ENCODE data around the gene ZRSR2.
A peak's percentile ranks its signal among the peaks of the same experiment; 100 is the strongest.
"Not testable (repeated sequence)": the region's sequence is repeated elsewhere in the genome, so short reads cannot be mapped to it uniquely, and the experiment has no call there.

The ZRSR2 gene, protein sequence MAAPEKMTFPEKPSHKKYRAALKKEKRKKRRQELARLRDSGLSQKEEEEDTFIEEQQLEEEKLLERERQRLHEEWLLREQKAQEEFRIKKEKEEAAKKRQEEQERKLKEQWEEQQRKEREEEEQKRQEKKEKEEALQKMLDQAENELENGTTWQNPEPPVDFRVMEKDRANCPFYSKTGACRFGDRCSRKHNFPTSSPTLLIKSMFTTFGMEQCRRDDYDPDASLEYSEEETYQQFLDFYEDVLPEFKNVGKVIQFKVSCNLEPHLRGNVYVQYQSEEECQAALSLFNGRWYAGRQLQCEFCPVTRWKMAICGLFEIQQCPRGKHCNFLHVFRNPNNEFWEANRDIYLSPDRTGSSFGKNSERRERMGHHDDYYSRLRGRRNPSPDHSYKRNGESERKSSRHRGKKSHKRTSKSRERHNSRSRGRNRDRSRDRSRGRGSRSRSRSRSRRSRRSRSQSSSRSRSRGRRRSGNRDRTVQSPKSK

GRCh38 chrX:15789979-15790768, at the start of gene ZRSR2:
Gene ZRSR2, plus strand, starts transcription at chrX:15790484. Its CDS starts 12 bp downstream, at chrX:15790496.
- DNase-seq, result peak; percentile 89

DNA sequence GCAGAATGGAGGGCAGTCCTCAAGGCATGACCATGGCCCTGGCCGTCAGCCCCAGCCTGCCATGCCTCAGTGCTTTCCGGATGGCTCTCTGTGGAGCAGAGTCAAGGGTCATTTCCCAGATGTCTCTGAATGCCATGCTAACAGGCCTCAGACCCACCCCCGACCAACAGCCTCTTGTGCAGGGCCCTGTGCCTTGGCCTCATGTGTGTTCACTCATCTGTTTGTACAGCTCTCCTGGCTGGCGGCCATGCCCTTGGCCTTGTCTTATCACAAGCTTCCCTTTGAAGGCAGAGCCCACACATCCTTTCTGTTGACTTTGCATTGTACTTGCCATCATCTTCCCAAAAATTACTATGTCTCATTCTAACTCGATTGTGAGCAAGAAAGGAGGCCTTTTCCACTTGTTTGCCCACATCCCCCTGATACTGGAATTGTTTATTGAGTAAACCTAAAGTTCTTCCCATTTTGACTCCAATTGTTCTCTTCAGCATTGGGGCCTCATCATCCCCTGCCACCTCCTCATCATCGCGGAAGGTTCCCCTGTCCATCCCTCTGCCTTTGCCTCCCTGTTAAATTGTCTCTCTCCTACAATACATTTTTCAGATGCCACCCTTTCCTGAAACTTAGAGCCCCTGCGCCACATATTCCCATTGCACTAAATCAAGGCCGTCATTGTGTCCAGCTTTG, 46.0 kb upstream of the ZRSR2 start:
- DNase-seq, result peak; percentile 78

DNA sequence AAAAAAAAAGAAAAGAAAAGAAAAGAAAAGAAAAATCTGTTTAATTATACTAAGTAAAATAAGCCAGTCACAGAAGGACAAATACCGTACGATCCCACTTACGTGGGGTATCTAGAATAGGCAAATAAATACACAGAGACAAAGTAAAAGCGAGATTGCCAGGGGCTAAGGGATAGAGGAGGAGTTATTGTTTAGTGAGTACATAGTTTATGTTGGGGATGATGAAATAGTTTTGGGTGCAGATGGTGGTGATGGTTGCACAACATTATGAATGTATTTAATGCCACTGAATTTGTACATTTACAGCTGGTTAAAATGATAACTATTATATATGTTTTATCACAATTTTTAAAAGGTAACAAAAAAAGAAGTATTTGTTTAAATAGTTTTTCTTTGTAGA, 45.1 kb upstream of the ZRSR2 start:
- peak; percentile 39 for DNase-seq

GRCh38 chrX:15746651-15747050, 43.6 kb upstream of the ZRSR2 start:
- DNase-seq, result not testable (repeated sequence)

- DNase-seq, result no peak
Measured at GRCh38 chrX:15747626-15748173, 42.6 kb upstream of the ZRSR2 start.

DNA sequence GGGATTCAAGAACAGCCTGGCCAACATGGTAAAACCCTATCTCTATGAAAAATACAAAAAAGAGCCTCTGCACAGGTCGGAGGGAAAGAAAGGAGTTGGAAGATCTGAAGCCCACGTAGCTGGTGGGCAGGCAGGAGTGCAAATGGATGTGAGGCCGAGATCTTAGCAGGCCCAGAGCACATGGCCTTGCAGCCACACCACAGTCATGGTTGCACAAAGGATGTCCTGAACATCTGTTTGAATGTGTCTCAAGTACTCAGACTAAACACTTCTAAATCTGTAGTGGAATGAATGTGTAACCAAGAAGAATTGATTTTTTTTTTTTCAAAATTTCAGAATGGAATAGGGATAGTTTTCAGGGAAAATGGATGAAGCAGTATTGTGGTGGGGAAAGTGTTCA, 41.4 kb upstream of the ZRSR2 start:
- DNase-seq, result no peak

GRCh38 chrX:15749642-15750610, 40.4 kb upstream of the ZRSR2 start:
- DNase-seq, result peak; percentile 61

- DNase-seq, result no peak
Measured at GRCh38 chrX:15750611-15751154, 39.6 kb upstream of the ZRSR2 start.

GRCh38 chrX:15751155-15751819, 39.0 kb upstream of the ZRSR2 start:
- peak; percentile 58 for DNase-seq

- DNase-seq, result no peak
Measured at GRCh38 chrX:15755091-15755490, 35.2 kb upstream of the ZRSR2 start.

GRCh38 chrX:15758140-15758539, 32.1 kb upstream of the ZRSR2 start:
- no peak for DNase-seq

DNA sequence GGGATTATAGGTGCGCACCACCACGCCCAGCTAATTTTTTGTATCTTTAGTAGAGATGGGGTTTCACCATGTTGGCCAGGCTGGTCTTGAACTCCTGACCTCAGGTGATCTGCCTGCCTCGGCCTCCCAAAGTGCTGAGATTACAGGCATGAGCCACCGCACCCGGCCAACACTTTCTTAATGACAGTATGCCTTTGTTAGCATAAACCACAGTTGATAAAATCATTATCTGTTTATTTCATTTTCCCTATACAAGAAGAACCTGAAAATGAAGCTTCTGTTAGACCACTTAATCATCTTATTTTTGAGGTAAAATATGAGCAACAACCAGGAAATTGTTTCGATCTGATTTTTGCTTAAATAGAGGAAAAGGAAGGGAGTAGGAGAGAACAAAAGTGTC, 30.4 kb upstream of the ZRSR2 start:
- DNase-seq, result not testable (repeated sequence)

- DNase-seq, result peak; percentile 64
Measured at GRCh38 chrX:15761564-15762191, 28.6 kb upstream of the ZRSR2 start.

DNA sequence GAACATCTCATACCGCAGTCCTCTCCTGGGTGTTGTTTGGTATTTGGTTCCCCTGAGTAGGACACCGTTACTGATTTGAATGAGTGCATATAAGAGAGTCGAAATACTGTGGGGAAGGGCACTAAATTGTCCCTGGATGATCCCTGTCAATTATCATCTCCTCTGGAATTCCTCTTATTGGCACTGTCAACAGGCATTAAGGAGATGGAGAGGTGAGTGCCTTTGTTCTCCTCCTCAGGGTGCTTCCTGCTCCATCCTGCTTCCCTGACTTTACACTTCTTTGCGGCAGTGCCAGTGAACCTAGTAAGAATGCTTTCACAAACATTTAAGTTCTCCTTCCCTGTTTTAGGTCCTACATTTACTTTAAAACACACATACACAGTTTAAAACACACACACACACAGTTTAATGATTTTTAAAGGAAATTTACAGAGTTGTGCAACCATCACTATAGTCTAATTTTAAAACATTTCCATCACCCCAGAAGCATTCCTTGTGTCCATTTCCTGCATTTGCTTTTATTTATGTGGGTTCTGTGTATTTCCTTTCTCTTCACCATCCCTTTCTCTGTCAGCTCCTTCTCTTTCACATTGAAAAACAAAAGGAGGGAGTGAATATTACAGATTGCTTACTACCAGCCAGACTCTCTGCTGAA, 20.9 kb upstream of the ZRSR2 start:
- no peak for DNase-seq

DNA sequence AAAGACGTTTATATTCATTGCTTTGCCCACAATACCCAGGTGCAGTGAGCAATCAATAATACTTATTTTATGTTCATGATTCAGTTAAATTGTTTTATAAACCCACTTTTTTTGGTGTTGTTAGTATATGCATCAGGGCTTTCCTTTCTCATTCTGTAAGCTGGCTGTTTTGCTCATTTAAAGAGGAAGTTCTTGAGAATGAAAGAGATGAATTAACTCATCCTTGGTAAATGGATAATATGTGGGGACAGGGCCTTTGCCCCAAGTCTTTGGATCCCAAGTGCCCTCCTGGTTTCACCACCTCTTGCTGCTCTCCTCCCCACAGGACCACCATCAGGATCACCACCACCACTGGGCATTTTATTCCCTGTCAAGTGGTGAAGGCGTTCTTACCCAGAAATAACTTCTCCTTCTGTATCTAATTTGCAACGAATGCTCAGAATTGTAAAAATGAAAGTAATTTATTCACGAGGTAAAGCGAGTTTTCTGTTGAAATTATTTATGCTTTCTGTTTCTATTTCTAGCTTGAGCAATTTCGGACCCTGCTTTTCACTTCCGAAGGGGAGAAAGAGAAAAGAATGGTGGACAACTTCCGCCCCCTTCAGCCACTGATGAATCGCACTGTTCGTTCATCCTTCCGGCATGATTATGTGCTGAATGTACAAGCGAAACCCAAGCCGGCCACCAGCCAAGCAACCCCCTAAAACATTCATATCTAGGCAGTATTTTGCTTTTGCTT, 8.2 kb upstream of the ZRSR2 start:
- DNase-seq, result peak; percentile 15

- peak; percentile 28 for DNase-seq
Measured at GRCh38 chrX:15785176-15785750, 5.0 kb upstream of the ZRSR2 start.

DNA sequence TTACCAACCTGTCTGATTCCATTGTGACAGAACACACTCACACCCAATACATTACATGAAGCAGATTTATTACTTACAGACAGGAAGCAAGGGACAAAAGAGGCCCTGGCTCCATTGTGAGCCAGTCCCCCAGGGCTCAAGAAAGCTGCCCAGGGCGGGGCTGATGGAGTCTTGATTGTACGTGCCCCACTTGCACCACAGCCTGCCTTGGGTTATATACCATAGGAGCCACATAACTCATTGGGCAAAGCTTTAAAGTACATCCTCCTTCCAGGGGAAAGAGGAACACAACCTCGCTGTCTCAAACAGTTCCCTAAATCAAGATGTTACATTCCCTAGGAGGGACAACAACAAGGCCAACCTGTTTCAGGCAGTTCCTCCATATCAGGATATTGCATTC, 3.4 kb upstream of the ZRSR2 start:
- DNase-seq, result peak; percentile 11

- peak; percentile 35 for DNase-seq
Measured at GRCh38 chrX:15790769-15791290, 546 bp downstream of the ZRSR2 start.

Measured in hematopoietic multipotent progenitor cell treated with erythropoietin and hydrocortisone succinate and interleukin-3 and kit ligand, for 6 days (in vitro differentiated cells).